A673 (cell line): ENCODE results near the gene GNAZ.

Source experiments
- EZH2 ChIP-seq: fragments of 200-600 bp; sonication (generic); IDR thresholded peaks from 2 replicates; pipeline ENCODE4 v1.6.1; 2017; ENCODE audit warnings: borderline replicate concordance, low read depth, mild to moderate bottlenecking, mixed read lengths, antibody characterized with exemption, low read length; ENCODE audit not compliant: poor library complexity, severe bottlenecking
- TF ChIP-seq, protein P1 (sequence below): fragments of 300-800, 200-600 bp; sonication (generic); conservative IDR thresholded peaks from 2 replicates; pipeline ENCODE4 v1.5.1; 2017; ENCODE audit warnings: low read depth, mild to moderate bottlenecking, antibody characterized with exemption, low read length, moderate library complexity, mixed read lengths

GRCh38 chr22:23143119-23143518 lies 72.8 kb downstream of the GNAZ start:
- TF ChIP-seq, protein P1, sequence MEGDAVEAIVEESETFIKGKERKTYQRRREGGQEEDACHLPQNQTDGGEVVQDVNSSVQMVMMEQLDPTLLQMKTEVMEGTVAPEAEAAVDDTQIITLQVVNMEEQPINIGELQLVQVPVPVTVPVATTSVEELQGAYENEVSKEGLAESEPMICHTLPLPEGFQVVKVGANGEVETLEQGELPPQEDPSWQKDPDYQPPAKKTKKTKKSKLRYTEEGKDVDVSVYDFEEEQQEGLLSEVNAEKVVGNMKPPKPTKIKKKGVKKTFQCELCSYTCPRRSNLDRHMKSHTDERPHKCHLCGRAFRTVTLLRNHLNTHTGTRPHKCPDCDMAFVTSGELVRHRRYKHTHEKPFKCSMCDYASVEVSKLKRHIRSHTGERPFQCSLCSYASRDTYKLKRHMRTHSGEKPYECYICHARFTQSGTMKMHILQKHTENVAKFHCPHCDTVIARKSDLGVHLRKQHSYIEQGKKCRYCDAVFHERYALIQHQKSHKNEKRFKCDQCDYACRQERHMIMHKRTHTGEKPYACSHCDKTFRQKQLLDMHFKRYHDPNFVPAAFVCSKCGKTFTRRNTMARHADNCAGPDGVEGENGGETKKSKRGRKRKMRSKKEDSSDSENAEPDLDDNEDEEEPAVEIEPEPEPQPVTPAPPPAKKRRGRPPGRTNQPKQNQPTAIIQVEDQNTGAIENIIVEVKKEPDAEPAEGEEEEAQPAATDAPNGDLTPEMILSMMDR, result no peak
- TF ChIP-seq EZH2, result no peak
